Mesenchymal stem cell (in vitro differentiated cells and primary cell): ENCODE data around the gene MARK2.

Source experiments
- DNase-seq: peaks from one replicate; pipeline ENCODE4 v3.0.0-alpha.2; 2013
- H2AFZ ChIP-seq: one replicate; pipeline ENCODE4 v1.6.1; 2013; ENCODE audit warnings: low read depth, mild to moderate bottlenecking, control low read depth, inconsistent platforms, low read length, moderate library complexity
- H2AK5ac ChIP-seq: 2 replicates; pipeline ENCODE4 v1.6.1; 2013; ENCODE audit warnings: low read length, moderate library complexity, mild to moderate bottlenecking, inconsistent platforms; ENCODE audit not compliant: severe bottlenecking
- H2BK120ac ChIP-seq: one replicate; pipeline ENCODE4 v1.6.1; 2013; ENCODE audit warnings: low read depth, mild to moderate bottlenecking, inconsistent platforms, low read length, moderate library complexity
- H2BK12ac ChIP-seq, 2 experiments: one replicate each; pipeline ENCODE4 v1.6.1; 2013; ENCODE audit warnings: inconsistent platforms in 2 of 2, low read length in 2 of 2, mild to moderate bottlenecking in 2 of 2, moderate library complexity in 2 of 2, control low read depth in 1 of 2
- H2BK15ac ChIP-seq: one replicate; pipeline ENCODE4 v1.6.1; 2013; ENCODE audit warnings: mild to moderate bottlenecking, low read depth, inconsistent platforms; ENCODE audit not compliant: poor library complexity, severe bottlenecking
- H2BK5ac ChIP-seq: 2 replicates; pipeline ENCODE4 v1.6.1; 2013; ENCODE audit warnings: low read depth, mild to moderate bottlenecking, low read length, control low read depth, inconsistent platforms; ENCODE audit not compliant: poor library complexity, severe bottlenecking
- H3K14ac ChIP-seq, 2 experiments: one replicate each; pipeline ENCODE4 v1.6.1; 2013; ENCODE audit warnings: inconsistent platforms in 2 of 2, low read length in 2 of 2, control low read depth in 1 of 2, mild to moderate bottlenecking in 1 of 2, moderate library complexity in 1 of 2
- H3K18ac ChIP-seq, 2 experiments: one replicate each; pipeline ENCODE4 v1.6.1; 2013; ENCODE audit warnings: inconsistent platforms in 2 of 2, low read length in 2 of 2, control low read depth in 1 of 2, low read depth in 1 of 2, mild to moderate bottlenecking in 1 of 2
- H3K23ac ChIP-seq, 2 experiments: one replicate each; pipeline ENCODE4 v1.6.1; 2013; ENCODE audit warnings: inconsistent platforms in 2 of 2, low read length in 2 of 2, mild to moderate bottlenecking in 2 of 2, moderate library complexity in 2 of 2, control low read depth in 1 of 2
- H3K27ac ChIP-seq: 2 replicates; pipeline ENCODE4 v1.5.1; 2013; ENCODE audit warnings: mild to moderate bottlenecking, moderate library complexity, low read length, control low read depth, inconsistent platforms; ENCODE audit not compliant: poor library complexity, severe bottlenecking
- H3K27me3 ChIP-seq, 2 experiments: 2 replicates each; pipeline versions ENCODE4 v1.6.1 to v1.7.0; 2013; ENCODE audit warnings: low read length in 2 of 2, mild to moderate bottlenecking in 2 of 2, moderate library complexity in 2 of 2, control low read depth in 1 of 2, inconsistent platforms in 1 of 2; ENCODE audit not compliant: control insufficient read depth in 1 of 2, insufficient read depth in 1 of 2
- H3K36me3 ChIP-seq, 2 experiments: 2 replicates each; pipeline versions ENCODE4 v1.6.1 to v1.7.0; 2013; ENCODE audit warnings: low read length in 2 of 2, control low read depth in 1 of 2, inconsistent platforms in 1 of 2, low read depth in 1 of 2, mild to moderate bottlenecking in 1 of 2; ENCODE audit not compliant: insufficient read depth in 2 of 2, control insufficient read depth in 1 of 2
- H3K4ac ChIP-seq, 2 experiments: one replicate each; pipeline ENCODE4 v1.6.1; 2013; ENCODE audit warnings: inconsistent platforms in 2 of 2, low read length in 2 of 2, mild to moderate bottlenecking in 2 of 2, moderate library complexity in 2 of 2, control low read depth in 1 of 2, low read depth in 1 of 2
- H3K4me1 ChIP-seq: 2 replicates; pipeline ENCODE4 v1.6.1; 2013; ENCODE audit warnings: low read depth, low read length, control low read depth; ENCODE audit not compliant: control insufficient read depth, insufficient read depth
- H3K4me2 ChIP-seq: 2 replicates; pipeline ENCODE4 v1.6.1; 2013; ENCODE audit warnings: low read length, mild to moderate bottlenecking, inconsistent platforms; ENCODE audit not compliant: poor library complexity, severe bottlenecking
- H3K4me3 ChIP-seq, 2 experiments: 2 replicates each; pipeline versions ENCODE4 v1.5.1 to v1.7.0; 2013; ENCODE audit warnings: low read length in 2 of 2, mild to moderate bottlenecking in 2 of 2, control low read depth in 1 of 2, low read depth in 1 of 2; ENCODE audit not compliant: insufficient read depth in 1 of 2
- H3K79me1 ChIP-seq: replicated peaks from 2 replicates; pipeline ENCODE4 v1.6.1; 2013; ENCODE audit warnings: mild to moderate bottlenecking, control low read depth, low read length, inconsistent platforms; ENCODE audit not compliant: poor library complexity, severe bottlenecking
- H3K9ac ChIP-seq: 2 replicates; pipeline ENCODE4 v1.7.0; 2013; ENCODE audit warnings: mild to moderate bottlenecking, low read length, moderate library complexity
- H3K9me3 ChIP-seq: 2 replicates; pipeline ENCODE4 v1.7.0; 2013; ENCODE audit warnings: mild to moderate bottlenecking, low read length; ENCODE audit not compliant: control insufficient read depth
- H4K8ac ChIP-seq: one replicate; pipeline ENCODE4 v1.6.1; 2013; ENCODE audit warnings: inconsistent platforms, mild to moderate bottlenecking, low read length, moderate library complexity
- H4K91ac ChIP-seq: one replicate; pipeline ENCODE4 v1.6.1; 2013; ENCODE audit warnings: mild to moderate bottlenecking, low read length, inconsistent platforms
- WGBS: methylation state at CpG from one replicate; pipeline ENCODE4 v1.1.7; 2013; ENCODE audit warnings: mixed read lengths; 5-methylcytosine and 5-hydroxymethylcytosine counted together

Gene MARK2

DNA sequence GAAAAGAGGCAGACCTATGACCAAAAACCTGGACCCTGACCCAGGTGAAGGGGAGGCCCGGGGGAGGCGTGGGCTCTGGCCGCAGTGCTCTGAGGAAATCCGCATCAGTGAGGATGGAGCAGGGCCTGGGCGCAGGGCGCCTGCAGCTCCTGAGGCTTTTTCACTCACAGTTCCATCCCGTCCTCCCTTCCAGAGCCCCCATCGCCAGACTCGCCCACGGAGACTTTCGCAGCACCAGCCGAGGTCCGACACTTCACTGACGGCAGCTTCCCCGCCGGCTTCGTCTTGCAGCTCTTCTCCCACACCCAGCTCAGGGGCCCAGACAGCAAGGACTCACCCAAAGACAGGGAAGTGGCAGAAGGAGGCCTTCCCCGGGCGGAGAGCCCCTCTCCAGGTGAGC is 20.3 kb upstream of the MARK2 start:
- H2AFZ ChIP-seq, result no peak overlapping the region
- H2BK15ac ChIP-seq, result no peak overlapping the region
- no peak overlapping the region for H3K14ac ChIP-seq
- H4K8ac ChIP-seq, result no peak overlapping the region
- H2BK5ac ChIP-seq, result no peak overlapping the region
- H2BK120ac ChIP-seq, result no peak overlapping the region
- no peak overlapping the region for H3K4ac ChIP-seq
- peaks cover 60 to 66% of the 10 kb centered on the region in 2 experiments for H3K36me3 ChIP-seq
- H3K9ac ChIP-seq, result no peak overlapping the region
- H3K27me3 ChIP-seq, result no peaks in the 10 kb centered on the region
- no peak overlapping the region for H3K27ac ChIP-seq
- WGBS, result 99% methylated on average over 19 of the region's 19 CpGs
- H3K4me1 ChIP-seq, result peaks cover 6% of the 10 kb centered on the region
- no peak overlapping the region for H4K91ac ChIP-seq
- no peak overlapping the region for H3K23ac ChIP-seq
- H2BK12ac ChIP-seq, result no peak overlapping the region
- DNase-seq, result no peak
- no peak overlapping the region for H3K4me2 ChIP-seq
- H3K4me3 ChIP-seq, result no peak overlapping the region
- no peak overlapping the region for H2AK5ac ChIP-seq
- H3K9me3 ChIP-seq, result no peaks in the 10 kb centered on the region
- no peak overlapping the region for H3K18ac ChIP-seq
- peaks cover 34% of the 10 kb centered on the region for H3K79me1 ChIP-seq

DNA sequence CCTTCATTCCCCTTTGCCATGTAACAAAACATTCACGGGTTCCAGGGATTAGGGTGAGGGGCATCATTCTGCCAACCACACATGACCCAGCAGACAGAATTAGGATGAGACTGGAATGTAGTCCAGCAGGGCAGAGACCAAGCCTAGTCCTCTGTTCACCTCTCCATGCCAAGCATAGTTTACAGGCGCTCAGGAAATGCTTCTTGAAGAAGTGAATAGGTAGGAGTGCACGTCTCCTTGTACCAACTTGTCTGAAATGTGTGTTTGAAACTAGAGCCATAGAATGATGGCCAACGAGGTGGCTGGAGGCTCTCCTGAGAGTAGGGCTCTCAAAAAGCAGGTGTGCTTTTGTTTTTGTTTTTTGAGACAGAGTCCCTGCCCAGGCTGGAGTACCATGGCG is 17.5 kb upstream of the MARK2 start:
- Histone ChIP-seq H3K27me3 (no peaks in the 10 kb centered on the region), H3K9ac (no peak overlapping the region), H3K4me1 (no peaks in the 10 kb centered on the region), H2BK12ac (no peak overlapping the region), H3K36me3 (peaks cover 80 to 81% of the 10 kb centered on the region in 2 experiments), H3K18ac (no peak overlapping the region), H4K91ac (no peak overlapping the region), H3K14ac (no peak overlapping the region), H2AFZ (no peak overlapping the region), H4K8ac (no peak overlapping the region), H3K27ac (no peak overlapping the region), H3K4me3 (no peak overlapping the region), H3K4ac (no peak overlapping the region), H3K23ac (no peak overlapping the region), H2AK5ac (no peak overlapping the region), H3K79me1 (peaks cover 43% of the 10 kb centered on the region), H3K4me2 (no peak overlapping the region), H2BK120ac (no peak overlapping the region), H2BK5ac (no peak overlapping the region), H3K9me3 (no peaks in the 10 kb centered on the region), H2BK15ac (no peak overlapping the region)
- no peak for DNase-seq
- WGBS, result 97% methylated on average over 5 of the region's 5 CpGs

DNA sequence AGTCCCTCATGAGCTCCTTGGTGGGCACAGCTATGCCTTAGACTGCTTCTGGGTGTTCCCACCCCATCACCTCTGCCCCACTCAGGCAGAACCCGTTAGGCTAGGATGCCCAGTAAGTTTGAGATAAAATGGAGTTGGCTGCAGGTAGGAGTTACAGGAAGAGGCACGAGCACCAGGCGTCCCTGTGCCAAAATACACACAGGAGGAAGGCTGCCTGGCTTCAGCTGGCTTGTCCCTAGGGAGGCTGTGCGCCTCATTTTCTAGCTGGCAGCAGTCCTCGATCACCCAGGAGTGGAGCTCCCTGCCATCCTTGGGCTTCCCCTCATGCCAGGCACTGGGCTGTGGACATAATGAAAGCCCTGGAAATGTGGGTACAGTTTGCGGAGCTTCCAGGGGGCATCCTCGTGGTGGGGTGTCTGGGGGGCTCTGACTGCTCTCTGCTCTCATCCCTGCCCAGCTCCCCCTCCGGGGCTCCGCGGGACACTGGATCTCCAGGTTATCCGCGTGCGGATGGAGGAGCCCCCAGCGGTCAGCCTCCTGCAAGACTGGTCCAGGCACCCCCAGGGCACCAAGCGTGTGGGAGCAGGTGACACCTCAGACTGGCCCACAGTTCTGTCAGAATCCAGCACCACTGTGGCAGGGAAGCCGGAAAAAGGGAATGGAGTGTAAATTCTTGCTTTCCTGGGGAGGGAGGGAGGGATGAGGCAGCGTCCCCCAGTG is 12.3 kb upstream of the MARK2 start:
- Histone ChIP-seq H2BK5ac (no peak overlapping the region), H4K8ac (peak overlapping the region; percentile 13), H3K4me2 (no peak overlapping the region), H2BK15ac (no peak overlapping the region), H2BK12ac (no peak overlapping the region), H3K4me1 (no peaks in the 10 kb centered on the region), H3K9ac (no peak overlapping the region), H2AFZ (no peak overlapping the region), H4K91ac (no peak overlapping the region), H3K27ac (no peak overlapping the region), H3K36me3 (peaks cover 55 to 72% of the 10 kb centered on the region in 2 experiments), H2AK5ac (no peak overlapping the region), H3K79me1 (peaks cover 23% of the 10 kb centered on the region), H2BK120ac (no peak overlapping the region), H3K14ac (no peak overlapping the region), H3K18ac (no peak overlapping the region), H3K23ac (no peak overlapping the region), H3K27me3 (no peaks in the 10 kb centered on the region), H3K4ac (no peak overlapping the region), H3K9me3 (no peaks in the 10 kb centered on the region), H3K4me3 (no peak overlapping the region)
- over 99% methylated on average over 16 of the region's 17 CpGs for WGBS
- DNase-seq, result no peak

DNA sequence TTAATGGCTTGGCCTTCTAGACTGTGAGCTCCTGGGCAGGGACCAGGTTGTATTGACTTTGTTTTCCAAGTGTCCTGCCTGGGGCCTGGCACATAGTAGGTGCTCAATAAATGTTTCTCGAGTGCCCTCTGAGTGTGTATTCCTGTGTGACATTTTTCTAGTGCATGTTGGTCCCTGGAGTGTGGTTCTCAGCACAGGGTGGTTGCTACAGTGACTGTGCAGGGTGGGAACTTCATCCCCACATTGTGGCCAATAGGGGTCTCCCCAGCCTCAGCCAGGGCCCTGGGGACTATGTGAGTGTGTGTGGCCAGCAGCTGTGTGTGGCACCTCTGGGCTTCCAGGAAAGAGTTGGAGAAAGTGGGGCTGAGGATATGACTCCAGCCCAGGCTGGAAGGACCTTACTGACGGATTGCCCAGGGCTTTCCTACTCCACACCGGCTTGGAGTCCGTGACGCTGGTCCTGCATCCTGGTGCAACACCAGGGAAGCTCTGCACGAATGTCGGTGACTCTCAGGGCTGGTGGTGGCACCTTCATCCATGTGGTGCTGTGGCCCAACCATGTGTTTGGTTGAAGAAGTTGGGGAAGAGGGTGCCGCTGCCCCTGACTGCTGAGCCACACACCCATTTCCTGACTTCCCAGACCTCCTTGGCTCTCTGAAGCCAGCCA is 9.0 kb upstream of the MARK2 start:
- no peak overlapping the region for H2AK5ac ChIP-seq
- H3K4me3 ChIP-seq, result no peak overlapping the region
- DNase-seq, result peak; percentile 58
- H3K14ac ChIP-seq, result no peak overlapping the region
- no peak overlapping the region for H3K27ac ChIP-seq
- H3K23ac ChIP-seq, result no peak overlapping the region
- H4K8ac ChIP-seq, result no peak overlapping the region
- H3K18ac ChIP-seq, result no peak overlapping the region
- H3K79me1 ChIP-seq, result peaks cover 10% of the 10 kb centered on the region
- peaks cover 26 to 46% of the 10 kb centered on the region in 2 experiments for H3K36me3 ChIP-seq
- H3K9ac ChIP-seq, result no peak overlapping the region
- H2BK5ac ChIP-seq, result no peak overlapping the region
- H2AFZ ChIP-seq, result no peak overlapping the region
- no peak overlapping the region for H2BK120ac ChIP-seq
- H2BK12ac ChIP-seq, result peak overlapping the region in 1 of 2 experiments; percentile 46
- no peak overlapping the region for H2BK15ac ChIP-seq
- no peak overlapping the region for H3K4ac ChIP-seq
- H3K27me3 ChIP-seq, result no peaks in the 10 kb centered on the region
- no peaks in the 10 kb centered on the region for H3K9me3 ChIP-seq
- WGBS, result 89% methylated on average over 7 of the region's 8 CpGs
- H4K91ac ChIP-seq, result no peak overlapping the region
- H3K4me1 ChIP-seq, result no peaks in the 10 kb centered on the region
- H3K4me2 ChIP-seq, result no peak overlapping the region
